GM12878 (cell line): ENCODE results near the gene LIMA1. TPM values are rescaled to one million over a fixed set of nuclear protein-coding genes. Genes with fewer than 3 reads are reported as not detected.

ENCODE experiments used
- ESRRA ChIP-seq: IDR thresholded peaks from 2 replicates; pipeline ENCODE4 v1.6.1; 2012; ENCODE audit warnings: mild to moderate bottlenecking, low read length, improper control_type of control experiment
- HCFC1 ChIP-seq: fragments of 150-350 bp; IDR thresholded peaks from 2 replicates; pipeline ENCODE4 v1.6.1; 2014; ENCODE audit warnings: low read length
- HDAC2 ChIP-seq: fragments of 200-600 bp; sonication (generic); IDR thresholded peaks from 2 replicates; pipeline ENCODE4 v1.6.1; 2017
- HDAC6 ChIP-seq: fragments of 200-600 bp; sonication (generic); IDR thresholded peaks from one replicate; pipeline ENCODE4 v1.8.0; 2017; ENCODE audit warnings: antibody characterized with exemption; ENCODE audit not compliant: unreplicated experiment
- HDGF ChIP-seq: fragments of 450-650 bp; IDR thresholded peaks from 2 replicates; pipeline ENCODE4 v1.6.1; 2016; ENCODE audit warnings: antibody characterized with exemption
- IKZF2 ChIP-seq, 2 experiments: fragments of 450-650 bp; IDR thresholded peaks; 2 replicates each; pipeline ENCODE4 v1.6.1; 2017; ENCODE audit warnings: mild to moderate bottlenecking in 2 of 2, moderate library complexity in 2 of 2
- MTA2 ChIP-seq: fragments of 450-650 bp; IDR thresholded peaks from 2 replicates; pipeline ENCODE4 v1.6.1; 2016; ENCODE audit warnings: low read depth, mild to moderate bottlenecking, moderate library complexity
- NR2F1 ChIP-seq: fragments of 450-650 bp; conservative IDR thresholded peaks from 2 replicates; pipeline ENCODE4 v1.6.1; 2017; ENCODE audit warnings: mild to moderate bottlenecking
- NRF1 ChIP-seq: conservative IDR thresholded peaks from 2 replicates; pipeline ENCODE4 v1.6.1; 2011; ENCODE audit warnings: mild to moderate bottlenecking, low read depth, low read length, improper control_type of control experiment
- POLR2AphosphoS2 ChIP-seq: IDR thresholded peaks from 2 replicates; pipeline ENCODE4 v1.6.1; 2011; ENCODE audit warnings: low read depth, mild to moderate bottlenecking, low read length, improper control_type of control experiment, moderate library complexity
- RCOR1 ChIP-seq: conservative IDR thresholded peaks from 2 replicates; pipeline ENCODE4 v1.6.1; 2012; ENCODE audit warnings: low read depth, low read length, improper control_type of control experiment
- RELA ChIP-seq: fragments of 450-650 bp; IDR thresholded peaks from 2 replicates; pipeline ENCODE4 v1.8.0; 2014; ENCODE audit warnings: borderline replicate concordance; ENCODE audit not compliant: partially characterized antibody
- SIX5 ChIP-seq: IDR thresholded peaks from 2 replicates; pipeline ENCODE4 v1.6.1; 2011; ENCODE audit warnings: mild to moderate bottlenecking, low read depth, low read length, moderate library complexity; ENCODE audit not compliant: severe bottlenecking
- SMAD5 ChIP-seq: IDR thresholded peaks from 2 replicates; pipeline ENCODE4 v1.6.1; 2016; ENCODE audit warnings: antibody characterized with exemption, low read depth
- SMARCA5 ChIP-seq: fragments of 450-650 bp; IDR thresholded peaks from 2 replicates; pipeline ENCODE4 v1.6.1; 2017; ENCODE audit warnings: mild to moderate bottlenecking
- SREBF1 ChIP-seq: IDR thresholded peaks from 2 replicates; pipeline ENCODE4 v1.6.1; 2012; ENCODE audit warnings: mild to moderate bottlenecking, low read length
- SRF ChIP-seq, 2 experiments: IDR thresholded peaks; 2 replicates each; pipeline ENCODE4 v1.6.1; 2011; ENCODE audit warnings: low read depth in 2 of 2, low read length in 2 of 2, mild to moderate bottlenecking in 1 of 2, moderate library complexity in 1 of 2
- SUPT20H ChIP-seq: IDR thresholded peaks from 2 replicates; pipeline ENCODE4 v1.6.1; 2011; ENCODE audit warnings: low read depth, mild to moderate bottlenecking, low read length, moderate library complexity, borderline replicate concordance; ENCODE audit not compliant: control insufficient read depth
- SUZ12 ChIP-seq: fragments of 200-600 bp; sonication (generic); IDR thresholded peaks from one replicate; pipeline ENCODE4 v1.6.1; 2018; ENCODE audit warnings: antibody characterized with exemption, mild to moderate bottlenecking; ENCODE audit not compliant: unreplicated experiment
- TBL1XR1 ChIP-seq: IDR thresholded peaks from 2 replicates; pipeline ENCODE4 v1.6.1; 2012; ENCODE audit warnings: low read depth, low read length, improper control_type of control experiment
- YY1 ChIP-seq: IDR thresholded peaks from 2 replicates; pipeline ENCODE4 v1.6.1; 2011; ENCODE audit warnings: low read depth, mild to moderate bottlenecking, low read length
- ZNF274 ChIP-seq: IDR thresholded peaks from one replicate; pipeline ENCODE4 v1.8.0; 2011; ENCODE audit not compliant: insufficient read length, insufficient read depth
- polyA plus RNA-seq, 11 experiments: library from polyadenylated mRNA; depleted of rRNA in 4 of 11; unstranded in 6 of 11; stranded (reverse) in 5 of 11; fragments of >200 nt; fragmentation: Nextera tagmentation in 4 of 11; fragmentation: Illumina TruSeq in 1 of 11; extraction: Ambion mirVana in 4 of 11; extraction: Trizol in 1 of 11; gene quantifications; 1 replicate in 1 of 11; 2 replicates in 10 of 11; pipeline versions ENCODE4 v1.2.1 to v1.2.3, GENCODE V29; 2011 to 2016; ENCODE audit warnings: inconsistent platforms in 2 of 11, missing spikeins in 2 of 11, low read depth in 1 of 11
- total RNA-seq, 4 experiments: library from RNA; depleted of rRNA in 3 of 4; stranded (reverse); fragments of >200 nt in 3 of 4; fragmentation: Illumina TruSeq in 1 of 4; extraction: Trizol in 1 of 4; gene quantifications; 2 replicates each; pipeline versions ENCODE4 v1.2.1 to v1.2.3, GENCODE V29; 2013 to 2021
- TF ChIP-seq, protein P1 (sequence below): fragments of 450-650 bp; IDR thresholded peaks from 2 replicates; pipeline ENCODE4 v1.6.1; 2018; ENCODE audit warnings: borderline replicate concordance, mild to moderate bottlenecking; ENCODE audit not compliant: partially characterized antibody
- TF ChIP-seq, protein P2 (sequence below): fragments of 450-650 bp; conservative IDR thresholded peaks from 2 replicates; pipeline ENCODE4 v1.6.1; 2017; ENCODE audit warnings: mild to moderate bottlenecking, moderate library complexity

LIMA1 gene
- total and polyA plus RNA-seq, 10 of the 15 experiments (the other 5 are each of a cell fraction or from before 2014, with no cell fraction given) = 53.2 to 109 (median 60.8) TPM

DNA sequence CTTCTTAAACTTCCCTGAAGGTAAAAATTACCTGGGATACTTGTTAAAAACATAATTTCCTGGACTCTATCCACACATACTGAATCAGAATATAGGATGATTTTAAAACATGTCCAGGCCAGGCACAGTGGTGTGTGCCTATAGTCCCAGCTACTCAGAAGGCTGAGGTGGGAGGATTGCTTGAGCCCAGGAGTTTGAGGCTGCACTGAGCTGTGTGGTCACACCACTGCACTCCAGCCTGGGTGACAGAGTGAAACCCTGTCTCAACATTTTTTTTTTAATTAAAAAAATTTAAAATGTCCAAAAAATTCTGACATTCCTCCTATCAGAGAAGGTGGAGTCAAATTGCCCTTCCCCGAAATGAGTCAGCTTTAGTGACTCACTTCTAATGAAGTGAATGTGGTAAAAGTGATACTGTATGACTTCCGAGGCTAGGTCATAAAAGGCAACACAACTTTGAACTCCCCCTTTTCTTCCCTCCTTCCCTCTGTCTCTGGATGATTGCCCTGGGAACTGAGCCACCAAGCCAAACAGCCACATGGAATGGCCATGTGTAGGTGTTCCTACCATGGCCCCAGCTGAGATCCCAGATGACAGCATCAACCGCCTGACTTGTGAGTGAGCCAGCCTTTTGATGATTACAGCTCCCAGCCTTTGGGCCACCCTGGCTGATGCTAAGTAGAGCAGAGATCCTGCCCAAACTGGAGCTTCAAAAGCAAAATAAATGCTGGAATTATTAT lies 36.3 kb downstream of the LIMA1 start (continued):
- TF ChIP-seq SRF (IDR thresholded peaks at IDR 0.05; ENCODE audit: low read depth in 2 of 2, low read length in 2 of 2) = peak in 1 of 2 experiments; percentile 83; a peak in 2 of 4 replicates
- TF ChIP-seq YY1 = no peak
- TF ChIP-seq ESRRA = no peak
- TF ChIP-seq RELA = peak; percentile 59
- TF ChIP-seq TBL1XR1 = no peak
- TF ChIP-seq, protein P1, sequence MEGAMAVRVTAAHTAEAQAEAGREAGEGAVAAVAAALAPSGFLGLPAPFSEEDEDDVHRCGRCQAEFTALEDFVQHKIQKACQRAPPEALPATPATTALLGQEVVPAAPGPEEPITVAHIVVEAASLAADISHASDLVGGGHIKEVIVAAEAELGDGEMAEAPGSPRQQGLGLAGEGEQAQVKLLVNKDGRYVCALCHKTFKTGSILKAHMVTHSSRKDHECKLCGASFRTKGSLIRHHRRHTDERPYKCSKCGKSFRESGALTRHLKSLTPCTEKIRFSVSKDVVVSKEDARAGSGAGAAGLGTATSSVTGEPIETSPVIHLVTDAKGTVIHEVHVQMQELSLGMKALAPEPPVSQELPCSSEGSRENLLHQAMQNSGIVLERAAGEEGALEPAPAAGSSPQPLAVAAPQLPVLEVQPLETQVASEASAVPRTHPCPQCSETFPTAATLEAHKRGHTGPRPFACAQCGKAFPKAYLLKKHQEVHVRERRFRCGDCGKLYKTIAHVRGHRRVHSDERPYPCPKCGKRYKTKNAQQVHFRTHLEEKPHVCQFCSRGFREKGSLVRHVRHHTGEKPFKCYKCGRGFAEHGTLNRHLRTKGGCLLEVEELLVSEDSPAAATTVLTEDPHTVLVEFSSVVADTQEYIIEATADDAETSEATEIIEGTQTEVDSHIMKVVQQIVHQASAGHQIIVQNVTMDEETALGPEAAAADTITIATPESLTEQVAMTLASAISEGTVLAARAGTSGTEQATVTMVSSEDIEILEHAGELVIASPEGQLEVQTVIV = no peak
- no peak for TF ChIP-seq RCOR1
- TF ChIP-seq SIX5 = no peak
- TF ChIP-seq SMARCA5 = 0 out of 2 replicates have a peak, but pooled peaks have one; percentile 18
- no peak for TF ChIP-seq SREBF1
- TF ChIP-seq SUPT20H = no peak
- TF ChIP-seq, protein P2, sequence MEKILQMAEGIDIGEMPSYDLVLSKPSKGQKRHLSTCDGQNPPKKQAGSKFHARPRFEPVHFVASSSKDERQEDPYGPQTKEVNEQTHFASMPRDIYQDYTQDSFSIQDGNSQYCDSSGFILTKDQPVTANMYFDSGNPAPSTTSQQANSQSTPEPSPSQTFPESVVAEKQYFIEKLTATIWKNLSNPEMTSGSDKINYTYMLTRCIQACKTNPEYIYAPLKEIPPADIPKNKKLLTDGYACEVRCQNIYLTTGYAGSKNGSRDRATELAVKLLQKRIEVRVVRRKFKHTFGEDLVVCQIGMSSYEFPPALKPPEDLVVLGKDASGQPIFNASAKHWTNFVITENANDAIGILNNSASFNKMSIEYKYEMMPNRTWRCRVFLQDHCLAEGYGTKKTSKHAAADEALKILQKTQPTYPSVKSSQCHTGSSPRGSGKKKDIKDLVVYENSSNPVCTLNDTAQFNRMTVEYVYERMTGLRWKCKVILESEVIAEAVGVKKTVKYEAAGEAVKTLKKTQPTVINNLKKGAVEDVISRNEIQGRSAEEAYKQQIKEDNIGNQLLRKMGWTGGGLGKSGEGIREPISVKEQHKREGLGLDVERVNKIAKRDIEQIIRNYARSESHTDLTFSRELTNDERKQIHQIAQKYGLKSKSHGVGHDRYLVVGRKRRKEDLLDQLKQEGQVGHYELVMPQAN = no peak
- no peak for TF ChIP-seq HDAC6
- peak; percentile 88 to 89 for TF ChIP-seq IKZF2 (IDR thresholded peaks at IDR 0.05)
- no peak for TF ChIP-seq NRF1
- TF ChIP-seq POLR2AphosphoS2 = no peak
- TF ChIP-seq HDAC2 = no peak
- peak; percentile 83 for TF ChIP-seq MTA2
- no peak for TF ChIP-seq ZNF274
- TF ChIP-seq HDGF = peak; percentile 84; the same call in 1 of the 2 replicates
- TF ChIP-seq SUZ12 = no peak
- no peak for TF ChIP-seq HCFC1
- TF ChIP-seq NR2F1 = peak; percentile 35
- TF ChIP-seq SMAD5 = no peak
